ENCODE results near the gene GCLC.

- TF ChIP-seq, protein P1, sequence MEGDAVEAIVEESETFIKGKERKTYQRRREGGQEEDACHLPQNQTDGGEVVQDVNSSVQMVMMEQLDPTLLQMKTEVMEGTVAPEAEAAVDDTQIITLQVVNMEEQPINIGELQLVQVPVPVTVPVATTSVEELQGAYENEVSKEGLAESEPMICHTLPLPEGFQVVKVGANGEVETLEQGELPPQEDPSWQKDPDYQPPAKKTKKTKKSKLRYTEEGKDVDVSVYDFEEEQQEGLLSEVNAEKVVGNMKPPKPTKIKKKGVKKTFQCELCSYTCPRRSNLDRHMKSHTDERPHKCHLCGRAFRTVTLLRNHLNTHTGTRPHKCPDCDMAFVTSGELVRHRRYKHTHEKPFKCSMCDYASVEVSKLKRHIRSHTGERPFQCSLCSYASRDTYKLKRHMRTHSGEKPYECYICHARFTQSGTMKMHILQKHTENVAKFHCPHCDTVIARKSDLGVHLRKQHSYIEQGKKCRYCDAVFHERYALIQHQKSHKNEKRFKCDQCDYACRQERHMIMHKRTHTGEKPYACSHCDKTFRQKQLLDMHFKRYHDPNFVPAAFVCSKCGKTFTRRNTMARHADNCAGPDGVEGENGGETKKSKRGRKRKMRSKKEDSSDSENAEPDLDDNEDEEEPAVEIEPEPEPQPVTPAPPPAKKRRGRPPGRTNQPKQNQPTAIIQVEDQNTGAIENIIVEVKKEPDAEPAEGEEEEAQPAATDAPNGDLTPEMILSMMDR (IDR thresholded peaks at IDR 0.05; ENCODE audit: low read depth, low read length), result no peak
- no peak for TF ChIP-seq EZH2phosphoT487 (IDR thresholded peaks at IDR 0.05; ENCODE audit: low read depth)
Observed at GRCh38 chr6:53510746-53511145, 34.2 kb downstream of the GCLC start.
